Fibroblast of gingiva (primary cell): ENCODE measurements around the gene TMEM121.
A peak's percentile ranks its signal among the peaks of the same experiment; 100 is the strongest.

Experiments used
- DNase-seq: peaks from one replicate; pipeline ENCODE4 v3.0.0-alpha.2; 2011; ENCODE audit warnings: low read depth

Gene TMEM121

GRCh38 chr14:105487449-105487985 is 38.9 kb upstream of the TMEM121 start:
- DNase-seq, result no peak

- no peak for DNase-seq
Measured at GRCh38 chr14:105487986-105488777, 38.2 kb upstream of the TMEM121 start.

GRCh38 chr14:105488781-105489541 is 37.4 kb upstream of the TMEM121 start:
- DNase-seq, result no peak

- peak; percentile 65 for DNase-seq
Measured at GRCh38 chr14:105489542-105490266, 36.7 kb upstream of the TMEM121 start.

GRCh38 chr14:105490267-105490571 is 36.2 kb upstream of the TMEM121 start:
- no peak for DNase-seq

GRCh38 chr14:105490572-105491365 is 35.6 kb upstream of the TMEM121 start, which contains the start of gene TEDC1:
Gene TEDC1 (plus strand): TSS chr14:105491246. CDS start chr14:105491376, 130 bp downstream.
- peak; percentile 100 for DNase-seq

GRCh38 chr14:105491366-105491973 is 34.9 kb upstream of the TMEM121 start:
- DNase-seq, result peak; percentile 32

GRCh38 chr14:105492031-105492970 is 34.1 kb upstream of the TMEM121 start:
- no peak for DNase-seq

GRCh38 chr14:105492971-105493871 is 33.2 kb upstream of the TMEM121 start:
- no peak for DNase-seq

- no peak for DNase-seq
Measured at GRCh38 chr14:105493921-105494605, 32.3 kb upstream of the TMEM121 start.

GRCh38 chr14:105494606-105494929 is 31.8 kb upstream of the TMEM121 start:
- no peak for DNase-seq

GRCh38 chr14:105495101-105495989 is 31.0 kb upstream of the TMEM121 start:
- no peak for DNase-seq

- DNase-seq, result no peak
Measured at GRCh38 chr14:105495990-105496830, 30.2 kb upstream of the TMEM121 start.

- no peak for DNase-seq
Measured at GRCh38 chr14:105496831-105497591, 29.4 kb upstream of the TMEM121 start.

- DNase-seq, result no peak
Measured at GRCh38 chr14:105497671-105498429, 28.5 kb upstream of the TMEM121 start.
